Stomach (tissue), 9 donors: Measurements from ENCODE around the gene EID1. TPM values are rescaled to one million over a fixed set of nuclear protein-coding genes. Genes with fewer than 3 reads are reported as not detected.

Experiments used
- DNase-seq, 2 donors: peaks; one replicate each; pipeline versions ENCODE4 v3.0.0 to v3.0.0-alpha.2; 2013 to 2019
- H3K27ac ChIP-seq, 5 donors: fragments of 200-600 bp in 4 of 5; sonication (generic) in 4 of 5; one replicate each; pipeline ENCODE4 v1.5.1; 2013 to 2019; ENCODE audit warnings: mild to moderate bottlenecking in 1 of 5, moderate library complexity in 1 of 5
- H3K27me3 ChIP-seq, 3 donors: fragments of 200-600 bp; sonication (generic); one replicate each; pipeline ENCODE4 v1.5.1; 2017 to 2019; ENCODE audit warnings: mixed run types in 1 of 3
- H3K36me3 ChIP-seq, 4 donors: fragments of 200-600 bp; sonication (generic); 1 replicate in 3 of 4; 2 replicates in 1 of 4; pipeline ENCODE4 v1.5.1; 2016 to 2019
- H3K4me1 ChIP-seq, 4 donors: fragments of 200-600 bp; sonication (generic); one replicate each; pipeline ENCODE4 v1.5.1; 2016 to 2019
- H3K4me3 ChIP-seq, 4 donors: fragments of 200-600 bp; sonication (generic) in 3 of 4; one replicate each; pipeline ENCODE4 v1.5.1; 2016 to 2019; ENCODE audit warnings: mild to moderate bottlenecking in 1 of 4
- H3K9me3 ChIP-seq, 4 donors: fragments of 200-600 bp; sonication (generic); one replicate each; pipeline ENCODE4 v1.5.1; 2016 to 2019
- CTCF ChIP-seq, 7 experiments: fragments of 450-650 bp in 4 of 7; fragments of 200-600 bp in 3 of 7; sonication (generic) in 3 of 7; IDR thresholded peaks; one replicate each; pipeline ENCODE4 v1.5.1; 2016 to 2019; ENCODE audit warnings: antibody characterized with exemption in 7 of 7, control low read depth in 2 of 7, mild to moderate bottlenecking in 1 of 7
- EP300 ChIP-seq: sonication (generic); formaldehyde crosslinking; IDR thresholded peaks from one replicate; pipeline ENCODE4 v1.6.1; 2017; ENCODE audit warnings: antibody characterized with exemption
- POLR2A ChIP-seq, 4 donors: fragments of 450-650 bp; IDR thresholded peaks; one replicate each; pipeline ENCODE4 v1.6.1; 2016; ENCODE audit warnings: antibody characterized with exemption in 4 of 4, control low read depth in 2 of 4, mild to moderate bottlenecking in 1 of 4, moderate library complexity in 1 of 4
- POLR2AphosphoS5 ChIP-seq, 3 donors: sonication (generic); formaldehyde crosslinking; IDR thresholded peaks; one replicate each; pipeline ENCODE4 v1.6.1; 2016; ENCODE audit warnings: antibody characterized with exemption in 3 of 3
- WGBS, 5 donors: extraction: QIAGEN DNeasy Blood & Tissue Kit in 3 of 5; methylation state at CpG; one replicate each; pipeline versions ENCODE4 v1.1.5 to v1.1.7; 2013 to 2018; 5-methylcytosine and 5-hydroxymethylcytosine counted together
- intact Hi-C: fragments of 100-400 bp; cut with DNase I; formaldehyde crosslinking; loops from one replicate; pipeline ENCODE4 v1.15.1; 2023; ENCODE audit warnings: low total_unique reads
- polyA plus RNA-seq, 3 donors: library from polyadenylated mRNA; stranded (reverse); fragments of 200-250 nt; gene quantifications; one replicate each; pipeline ENCODE4 v1.2.3, GENCODE V29; 2013
- total RNA-seq, 5 donors: library from RNA; depleted of rRNA; stranded (reverse); fragments of >200 nt; gene quantifications; one replicate each; pipeline versions ENCODE4 v1.1.0 to v1.2.3, GENCODE V29; 2014 to 2016
- donor health status: healthy with polysubstance abuse.
- donor health status: Bipolar disorder and iron deficiency.
- donor health status: healthy.

The EID1 gene
- total and polyA plus RNA-seq, 8 donors: 63.6 to 455 (median 114) TPM

DNA sequence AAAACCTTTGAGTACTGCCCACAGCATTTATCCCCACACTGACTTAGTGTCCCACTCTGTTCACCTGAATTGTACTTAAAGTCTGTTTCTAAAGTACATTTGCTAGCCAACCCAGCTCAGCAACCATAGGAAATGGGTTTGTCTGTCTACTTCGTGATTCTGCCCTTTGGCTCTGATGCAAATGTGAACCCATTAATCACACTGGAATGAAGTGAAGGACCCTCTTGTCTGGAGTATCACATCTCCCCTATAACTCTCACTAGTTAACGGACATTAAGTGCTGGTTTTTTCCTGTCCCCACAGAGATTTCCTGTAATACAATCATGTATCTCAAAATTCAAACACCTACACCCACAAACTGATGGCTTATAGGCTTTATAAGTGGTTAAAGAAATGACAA, 20.5 kb downstream of the EID1 start:
- H3K27me3 ChIP-seq: peaks cover 0 to 10% (median 0%) of the 10 kb centered on the region in 3 donors
- WGBS, 5 donors: 56 to 72% (median 61%) methylated on average over 2 of the region's 2 CpGs
- no peaks in the 10 kb centered on the region for H3K9me3 ChIP-seq
- H3K4me1 ChIP-seq: peaks cover 0 to 20% (median 8%) of the 10 kb centered on the region in 4 donors
- H3K4me3 ChIP-seq: peak overlapping the region in 1 of 4 donors; percentile 2
- TF ChIP-seq POLR2AphosphoS5 (IDR thresholded peaks at IDR 0.05): no peak
- TF ChIP-seq POLR2A (IDR thresholded peaks at IDR 0.05): no peak
- TF ChIP-seq CTCF (IDR thresholded peaks at IDR 0.05): no peak
- TF ChIP-seq EP300: no peak
- intact Hi-C loops: no loop called here
- H3K27ac ChIP-seq: peak overlapping the region in 2 of 5 donors; percentile 48 to 66
- no peak for DNase-seq
- no peaks in the 10 kb centered on the region for H3K36me3 ChIP-seq

DNA sequence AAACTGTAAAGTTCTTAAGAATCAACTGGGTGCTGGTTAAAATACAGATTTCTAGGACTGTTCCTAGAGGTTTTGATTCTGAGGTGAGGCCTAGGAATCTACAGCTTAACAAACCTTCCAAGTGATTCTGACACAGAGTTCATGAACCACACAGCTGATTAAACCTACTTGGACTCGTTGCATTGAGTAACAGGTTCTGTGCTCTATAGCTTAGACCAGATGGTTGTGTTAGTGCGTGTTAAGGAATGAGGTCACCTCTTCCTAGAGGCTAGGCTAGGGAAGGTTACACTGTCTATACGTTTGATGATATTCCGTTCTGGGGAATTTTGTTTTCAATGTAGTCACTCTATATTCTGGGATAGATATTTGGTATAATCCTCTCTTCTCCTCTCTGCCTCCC, 21.9 kb downstream of the EID1 start:
- no peak for DNase-seq
- no peak overlapping the region for H3K4me3 ChIP-seq
- no peaks in the 10 kb centered on the region for H3K36me3 ChIP-seq
- WGBS, 5 donors: 82 to 90% (median 87%) methylated on average over 4 of the region's 4 CpGs
- H3K27me3 ChIP-seq: peaks cover 0 to 10% (median 0%) of the 10 kb centered on the region in 3 donors
- TF ChIP-seq POLR2A (IDR thresholded peaks at IDR 0.05) (no peak), POLR2AphosphoS5 (IDR thresholded peaks at IDR 0.05) (no peak), EP300 (no peak), CTCF (IDR thresholded peaks at IDR 0.05) (no peak)
- H3K9me3 ChIP-seq: no peaks in the 10 kb centered on the region
- peaks cover 0 to 20% (median 8%) of the 10 kb centered on the region in 4 donors for H3K4me1 ChIP-seq
- intact Hi-C loops: no loop called here
- H3K27ac ChIP-seq: no peak overlapping the region

DNA sequence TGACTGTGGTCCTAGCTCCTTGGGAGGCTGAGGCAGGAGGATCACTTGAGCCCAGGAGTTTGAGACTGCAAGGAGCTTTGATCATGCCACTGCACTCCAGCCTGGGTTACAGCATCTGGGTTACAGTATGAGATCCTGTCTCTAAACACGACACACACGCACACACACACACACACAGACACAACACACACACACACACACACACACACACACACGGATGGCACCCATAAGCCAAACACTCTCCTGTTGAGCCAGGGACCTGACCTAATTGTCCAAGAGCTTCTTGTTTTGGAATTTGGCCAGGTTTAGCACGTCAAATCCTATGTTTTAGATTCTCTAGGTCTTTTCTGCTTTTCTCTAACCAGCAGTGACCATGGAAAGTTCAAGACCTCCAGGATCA, 26.8 kb downstream of the EID1 start:
- intact Hi-C loops: no loop called here
- WGBS, 5 donors: 81 to 93% (median 88%) methylated on average over 3 to 4 of the region's 4 CpGs
- TF ChIP-seq CTCF (IDR thresholded peaks at IDR 0.05): no peak
- no peak for TF ChIP-seq EP300
- TF ChIP-seq POLR2AphosphoS5 (IDR thresholded peaks at IDR 0.05): no peak
- no peak for TF ChIP-seq POLR2A (IDR thresholded peaks at IDR 0.05)

GRCh38 chr15:48905216-48905615, 27.3 kb downstream of the EID1 start:
- no peak for DNase-seq
- Histone ChIP-seq H3K27me3 (no peaks in the 10 kb centered on the region), H3K4me1 (no peaks in the 10 kb centered on the region), H3K36me3 (no peaks in the 10 kb centered on the region), H3K27ac (no peak overlapping the region), H3K9me3 (no peaks in the 10 kb centered on the region), H3K4me3 (no peak overlapping the region)
- no peak for TF ChIP-seq POLR2AphosphoS5 (IDR thresholded peaks at IDR 0.05)
- TF ChIP-seq POLR2A (IDR thresholded peaks at IDR 0.05): no peak
- TF ChIP-seq EP300: no peak
- no peak for TF ChIP-seq CTCF (IDR thresholded peaks at IDR 0.05)
- intact Hi-C loops: no loop called here

More for the DNA sequence above, 26.8 kb downstream of the EID1 start:
- Histone ChIP-seq H3K4me1 (no peaks in the 10 kb centered on the region), H3K27ac (no peak overlapping the region), H3K27me3 (no peaks in the 10 kb centered on the region), H3K36me3 (no peaks in the 10 kb centered on the region), H3K4me3 (no peak overlapping the region), H3K9me3 (no peaks in the 10 kb centered on the region)
- DNase-seq: no peak
